ENCODE results near the gene NT5DC4. TPM values are rescaled to one million over a fixed set of nuclear protein-coding genes. Genes with fewer than 3 reads are reported as not detected.

The NT5DC4 gene
- total RNA-seq, 1 donor from 2014 or later = not detected

- Mint-ChIP-seq H3K9me3 (peaks cover 2% of the 10 kb centered on the region), H3K36me3 (no peaks in the 10 kb centered on the region), H3K4me3 (peak overlapping the region; percentile 34), H3K27me3 (ENCODE audit: insufficient read depth, low read depth) (peaks cover 18% of the 10 kb centered on the region), H3K4me1 (peaks cover 29% of the 10 kb centered on the region), H3K27ac (peak overlapping the region; percentile 11)
- Histone ChIP-seq H3K9me3 (ENCODE audit: low read depth) (no peaks in the 10 kb centered on the region), H3K79me2 (ENCODE audit: low read depth) (no peaks in the 10 kb centered on the region), H3K36me3 (no peaks in the 10 kb centered on the region), H3K4me3 (no peak overlapping the region), H3K9ac (no peak overlapping the region), H3K27me3 (no peaks in the 10 kb centered on the region), H4K20me1 (ENCODE audit: low read depth) (no peaks in the 10 kb centered on the region), H3F3A (ENCODE audit: low read depth) (no peaks in the 10 kb centered on the region), H3K4me1 (no peaks in the 10 kb centered on the region), H3K4me2 (no peak overlapping the region), H3K27ac (no peak overlapping the region), H2AFZ (replicated peaks) (no peak overlapping the region)
- peak; percentile 44 for DNase-seq (ENCODE audit: low spot score)
- TF ChIP-seq, protein P1, sequence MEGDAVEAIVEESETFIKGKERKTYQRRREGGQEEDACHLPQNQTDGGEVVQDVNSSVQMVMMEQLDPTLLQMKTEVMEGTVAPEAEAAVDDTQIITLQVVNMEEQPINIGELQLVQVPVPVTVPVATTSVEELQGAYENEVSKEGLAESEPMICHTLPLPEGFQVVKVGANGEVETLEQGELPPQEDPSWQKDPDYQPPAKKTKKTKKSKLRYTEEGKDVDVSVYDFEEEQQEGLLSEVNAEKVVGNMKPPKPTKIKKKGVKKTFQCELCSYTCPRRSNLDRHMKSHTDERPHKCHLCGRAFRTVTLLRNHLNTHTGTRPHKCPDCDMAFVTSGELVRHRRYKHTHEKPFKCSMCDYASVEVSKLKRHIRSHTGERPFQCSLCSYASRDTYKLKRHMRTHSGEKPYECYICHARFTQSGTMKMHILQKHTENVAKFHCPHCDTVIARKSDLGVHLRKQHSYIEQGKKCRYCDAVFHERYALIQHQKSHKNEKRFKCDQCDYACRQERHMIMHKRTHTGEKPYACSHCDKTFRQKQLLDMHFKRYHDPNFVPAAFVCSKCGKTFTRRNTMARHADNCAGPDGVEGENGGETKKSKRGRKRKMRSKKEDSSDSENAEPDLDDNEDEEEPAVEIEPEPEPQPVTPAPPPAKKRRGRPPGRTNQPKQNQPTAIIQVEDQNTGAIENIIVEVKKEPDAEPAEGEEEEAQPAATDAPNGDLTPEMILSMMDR (IDR thresholded peaks at IDR 0.05) = no peak
Measured at GRCh38 chr2:112708968-112709367, 11.9 kb upstream of the NT5DC4 start.

GRCh38 chr2:112709703-112710102, 11.1 kb upstream of the NT5DC4 start:
- Histone ChIP-seq H3K4me3 (no peak overlapping the region), H3F3A (ENCODE audit: low read depth) (no peaks in the 10 kb centered on the region), H3K9me3 (ENCODE audit: low read depth) (no peaks in the 10 kb centered on the region), H2AFZ (replicated peaks) (no peak overlapping the region), H3K27me3 (no peaks in the 10 kb centered on the region), H3K4me2 (no peak overlapping the region), H4K20me1 (ENCODE audit: low read depth) (no peaks in the 10 kb centered on the region), H3K9ac (no peak overlapping the region), H3K36me3 (no peaks in the 10 kb centered on the region), H3K4me1 (no peaks in the 10 kb centered on the region), H3K27ac (no peak overlapping the region), H3K79me2 (ENCODE audit: low read depth) (no peaks in the 10 kb centered on the region)
- no peak for DNase-seq (ENCODE audit: low spot score)
- TF ChIP-seq, protein P1 (IDR thresholded peaks at IDR 0.05) = no peak
- no peak for TF ChIP-seq EZH2phosphoT487 (IDR thresholded peaks at IDR 0.05)
- TF ChIP-seq EZH2 (IDR thresholded peaks at IDR 0.05) = no peak
- no peaks in the 10 kb centered on the region for H3K36me3 Mint-ChIP-seq
- peaks cover 2% of the 10 kb centered on the region for H3K9me3 Mint-ChIP-seq
- H3K4me1 Mint-ChIP-seq = peaks cover 31% of the 10 kb centered on the region
- H3K4me3 Mint-ChIP-seq = peak overlapping the region; percentile 71
- peaks cover 16% of the 10 kb centered on the region for H3K27me3 Mint-ChIP-seq (ENCODE audit: insufficient read depth, low read depth)
- peak overlapping the region; percentile 92 for H3K27ac Mint-ChIP-seq

- no peak overlapping the region for H3K27ac ChIP-seq
- no peaks in the 10 kb centered on the region for H3K27me3 ChIP-seq
- peaks cover 15% of the 10 kb centered on the region for H3K27me3 Mint-ChIP-seq (ENCODE audit: insufficient read depth, low read depth)
- H3K27ac Mint-ChIP-seq = no peak overlapping the region
- no peaks in the 10 kb centered on the region for H3K4me1 ChIP-seq
- TF ChIP-seq, protein P1 (IDR thresholded peaks at IDR 0.05) = no peak
- no peaks in the 10 kb centered on the region for H3K9me3 ChIP-seq (ENCODE audit: low read depth)
- no peaks in the 10 kb centered on the region for H3F3A ChIP-seq (ENCODE audit: low read depth)
- peaks cover 2% of the 10 kb centered on the region for H3K9me3 Mint-ChIP-seq
- no peaks in the 10 kb centered on the region for H4K20me1 ChIP-seq (ENCODE audit: low read depth)
- no peak for DNase-seq (ENCODE audit: low spot score)
- no peak overlapping the region for H3K4me3 ChIP-seq
- peaks cover 31% of the 10 kb centered on the region for H3K4me1 Mint-ChIP-seq
- no peak overlapping the region for H2AFZ ChIP-seq (replicated peaks)
- H3K4me2 ChIP-seq = no peak overlapping the region
- no peak overlapping the region for H3K9ac ChIP-seq
- H3K79me2 ChIP-seq (ENCODE audit: low read depth) = no peaks in the 10 kb centered on the region
- peak overlapping the region; percentile 42 for H3K4me3 Mint-ChIP-seq
- H3K36me3 ChIP-seq = no peaks in the 10 kb centered on the region
- no peaks in the 10 kb centered on the region for H3K36me3 Mint-ChIP-seq
Measured at GRCh38 chr2:112710956-112711750, 9.7 kb upstream of the NT5DC4 start.

Data from neural progenitor cell (in vitro differentiated cells).